HG03280 (cell line): ENCODE measurements around the gene C16orf82.

Experiments used
- ATAC-seq: cut with Tn5 transposase; IDR thresholded peaks from one replicate; pipeline ENCODE4 v1.9.1; 2021; ENCODE audit warnings: mild to moderate bottlenecking, moderate library complexity; ENCODE audit not compliant: unreplicated experiment

The C16orf82 gene

GRCh38 chr16:27066668-27067537 is at the start of gene C16orf82:
C16orf82 (plus strand) TSS chr16:27066927.
- ATAC-seq = no peak

- ATAC-seq = no peak
Observed at GRCh38 chr16:27020031-27020430, 46.7 kb upstream of the C16orf82 start.

- no peak for ATAC-seq
Observed at GRCh38 chr16:27024010-27024409, 42.7 kb upstream of the C16orf82 start.

- ATAC-seq = no peak
Observed at GRCh38 chr16:27025581-27025980, 41.1 kb upstream of the C16orf82 start.

GRCh38 chr16:27027971-27028370 is 38.8 kb upstream of the C16orf82 start:
- ATAC-seq = no peak

GRCh38 chr16:27028591-27029110 is 38.1 kb upstream of the C16orf82 start:
- no peak for ATAC-seq

- no peak for ATAC-seq
Observed at GRCh38 chr16:27029525-27029924, 37.2 kb upstream of the C16orf82 start.

GRCh38 chr16:27033281-27033979 is 33.3 kb upstream of the C16orf82 start:
- ATAC-seq = no peak

- ATAC-seq = no peak
Observed at GRCh38 chr16:27040732-27041131, 26.0 kb upstream of the C16orf82 start.

GRCh38 chr16:27046958-27047518 is 19.7 kb upstream of the C16orf82 start:
- no peak for ATAC-seq

- ATAC-seq = no peak
Observed at GRCh38 chr16:27048316-27048715, 18.4 kb upstream of the C16orf82 start.

GRCh38 chr16:27049117-27049516 is 17.6 kb upstream of the C16orf82 start:
- ATAC-seq = no peak

- ATAC-seq = no peak
Observed at GRCh38 chr16:27052007-27052406, 14.7 kb upstream of the C16orf82 start.

GRCh38 chr16:27053996-27054395 is 12.7 kb upstream of the C16orf82 start:
- ATAC-seq = no peak

- ATAC-seq = no peak
Observed at GRCh38 chr16:27058299-27058698, 8.4 kb upstream of the C16orf82 start.

- ATAC-seq = no peak
Observed at GRCh38 chr16:27070776-27071175, 4.0 kb downstream of the C16orf82 start.

- ATAC-seq = no peak
Observed at GRCh38 chr16:27073733-27074132, 7.0 kb downstream of the C16orf82 start.

GRCh38 chr16:27080895-27081294 is 14.2 kb downstream of the C16orf82 start:
- ATAC-seq = no peak

- no peak for ATAC-seq
Observed at GRCh38 chr16:27083861-27084261, 17.1 kb downstream of the C16orf82 start.

- ATAC-seq = no peak
Observed at GRCh38 chr16:27084307-27085028, 17.7 kb downstream of the C16orf82 start.

GRCh38 chr16:27085182-27085581 is 18.5 kb downstream of the C16orf82 start:
- ATAC-seq = no peak
